ENCODE measurements around the gene MCUB. TPM values are rescaled to one million over a fixed set of nuclear protein-coding genes. Genes with fewer than 3 reads are reported as not detected.
"Not testable (repeated sequence)": the region's sequence is repeated elsewhere in the genome, so short reads cannot be mapped to it uniquely, and the experiment has no call there.

The MCUB gene
- polyA plus RNA-seq, 1 donor from 2014 or later: 3.9 TPM

DNA sequence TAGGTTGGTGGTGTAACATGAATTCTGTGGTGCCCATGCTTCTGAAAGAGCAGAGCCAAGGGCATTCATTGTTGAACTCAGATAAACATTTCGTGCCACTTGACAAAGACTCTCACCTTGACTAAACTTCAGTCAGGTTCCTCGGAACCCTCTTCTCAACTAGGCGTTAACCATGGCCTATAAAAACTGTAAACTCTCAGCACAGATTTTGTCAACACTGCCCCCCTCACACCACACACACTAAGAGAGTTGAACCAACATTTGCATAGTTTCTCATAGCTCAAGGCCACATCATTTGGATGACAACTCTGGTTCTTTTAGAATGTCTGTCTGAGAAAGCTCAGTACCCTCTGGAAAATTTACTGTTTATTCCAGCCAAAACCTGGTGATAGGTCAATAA, 115.1 kb downstream of the MCUB start:
- no peaks in the 10 kb centered on the region for H3K27me3 ChIP-seq (ENCODE audit: insufficient read depth, low read depth, low read length)
- H3K36me3 ChIP-seq (ENCODE audit: insufficient read depth, low read length): no peaks in the 10 kb centered on the region
- no peaks in the 10 kb centered on the region for H3K79me2 ChIP-seq (replicated peaks; ENCODE audit: insufficient read depth, low read length)
- H3K9ac ChIP-seq (ENCODE audit: low read length): no peak overlapping the region
- TF ChIP-seq SMC3 (conservative IDR thresholded peaks at IDR 0.05; ENCODE audit: poor library complexity): no peak
- H3K9me3 ChIP-seq (ENCODE audit: low read length): no peaks in the 10 kb centered on the region
- H4K20me1 ChIP-seq (ENCODE audit: insufficient read depth): no peaks in the 10 kb centered on the region
- H3F3A ChIP-seq (ENCODE audit: insufficient read depth, low read length, poor library complexity, severe bottlenecking): no peaks in the 10 kb centered on the region
- H3K4me2 ChIP-seq (ENCODE audit: low read length): no peak overlapping the region
- no peak overlapping the region for H3K27ac ChIP-seq (ENCODE audit: low read length)
- H3K9me2 ChIP-seq (ENCODE audit: insufficient read depth, low read length): no peaks in the 10 kb centered on the region
- no peak overlapping the region for H2AFZ ChIP-seq (ENCODE audit: low read depth, low read length)
- H3K4me3 ChIP-seq (ENCODE audit: low read length): no peak overlapping the region

DNA sequence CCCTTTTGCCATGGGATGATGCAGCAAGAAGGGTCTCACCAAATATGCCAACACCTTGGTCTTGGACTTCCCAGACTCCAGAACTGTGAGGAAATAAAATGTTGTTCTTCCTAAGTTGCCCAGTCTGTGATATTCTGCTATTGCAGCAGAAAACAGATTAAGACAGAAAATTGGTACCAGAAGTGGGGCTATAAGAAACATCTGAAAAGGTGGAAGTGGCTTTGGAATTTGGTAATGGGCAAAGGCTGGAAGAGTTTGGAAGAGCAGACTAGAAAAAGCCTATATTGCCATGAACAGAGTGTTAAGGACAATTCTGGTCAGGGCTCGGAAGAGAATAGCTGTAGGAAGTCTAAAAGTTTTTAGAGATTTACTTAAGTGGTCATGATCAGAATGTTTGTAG, 115.8 kb downstream of the MCUB start:
- Histone ChIP-seq H3K9ac (ENCODE audit: low read length) (no peak overlapping the region), H3F3A (ENCODE audit: insufficient read depth, low read length, poor library complexity, severe bottlenecking) (no peaks in the 10 kb centered on the region), H3K36me3 (ENCODE audit: insufficient read depth, low read length) (no peaks in the 10 kb centered on the region), H3K27ac (ENCODE audit: low read length) (no peak overlapping the region), H3K9me3 (ENCODE audit: low read length) (no peaks in the 10 kb centered on the region), H3K27me3 (ENCODE audit: insufficient read depth, low read depth, low read length) (no peaks in the 10 kb centered on the region), H3K4me3 (ENCODE audit: low read length) (no peak overlapping the region), H4K20me1 (ENCODE audit: insufficient read depth) (no peaks in the 10 kb centered on the region), H2AFZ (ENCODE audit: low read depth, low read length) (no peak overlapping the region), H3K79me2 (replicated peaks; ENCODE audit: insufficient read depth, low read length) (no peaks in the 10 kb centered on the region), H3K4me2 (ENCODE audit: low read length) (no peak overlapping the region), H3K9me2 (ENCODE audit: insufficient read depth, low read length) (no peaks in the 10 kb centered on the region)
- no peak for TF ChIP-seq SMC3 (conservative IDR thresholded peaks at IDR 0.05; ENCODE audit: poor library complexity)

DNA sequence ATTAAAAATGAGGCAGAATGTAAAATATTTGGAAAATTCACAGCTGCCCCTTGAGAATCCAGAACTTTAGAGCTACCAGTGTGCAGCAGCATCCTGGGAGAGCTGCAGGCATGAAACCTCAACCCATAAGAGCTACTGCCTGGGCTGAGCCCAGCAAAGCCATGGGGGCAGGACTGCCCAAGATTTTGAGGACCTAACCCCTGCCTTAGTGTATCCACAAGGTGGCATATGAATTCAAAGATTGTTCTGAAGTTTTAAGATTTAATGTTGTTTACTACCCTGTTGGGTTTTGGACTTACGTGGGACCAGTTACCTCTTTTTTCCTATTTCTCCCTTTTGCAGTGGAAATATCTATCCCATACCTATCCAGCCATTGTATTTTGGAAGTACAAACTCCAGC, 116.8 kb downstream of the MCUB start:
- Histone ChIP-seq H3K27me3 (ENCODE audit: insufficient read depth, low read depth, low read length) (no peaks in the 10 kb centered on the region), H3K36me3 (ENCODE audit: insufficient read depth, low read length) (no peaks in the 10 kb centered on the region), H4K20me1 (ENCODE audit: insufficient read depth) (no peaks in the 10 kb centered on the region), H2AFZ (ENCODE audit: low read depth, low read length) (no peak overlapping the region), H3K27ac (ENCODE audit: low read length) (no peak overlapping the region), H3K9ac (ENCODE audit: low read length) (no peak overlapping the region), H3F3A (ENCODE audit: insufficient read depth, low read length, poor library complexity, severe bottlenecking) (no peaks in the 10 kb centered on the region), H3K9me2 (ENCODE audit: insufficient read depth, low read length) (no peaks in the 10 kb centered on the region), H3K4me3 (ENCODE audit: low read length) (no peak overlapping the region), H3K9me3 (ENCODE audit: low read length) (no peaks in the 10 kb centered on the region), H3K4me2 (ENCODE audit: low read length) (no peak overlapping the region), H3K79me2 (replicated peaks; ENCODE audit: insufficient read depth, low read length) (no peaks in the 10 kb centered on the region)
- TF ChIP-seq RAD21 (conservative IDR thresholded peaks at IDR 0.05): no peak
- TF ChIP-seq EP300 (conservative IDR thresholded peaks at IDR 0.05; ENCODE audit: poor library complexity, severe bottlenecking): no peak
- no peak for TF ChIP-seq POLR2AphosphoS5 (IDR thresholded peaks at IDR 0.05)
- TF ChIP-seq SMC3 (conservative IDR thresholded peaks at IDR 0.05; ENCODE audit: poor library complexity): no peak
- TF ChIP-seq EZH2 (IDR thresholded peaks at IDR 0.05; ENCODE audit: borderline replicate concordance, insufficient read depth, low read length, poor library complexity, severe bottlenecking): no peak
- TF ChIP-seq, protein P1, sequence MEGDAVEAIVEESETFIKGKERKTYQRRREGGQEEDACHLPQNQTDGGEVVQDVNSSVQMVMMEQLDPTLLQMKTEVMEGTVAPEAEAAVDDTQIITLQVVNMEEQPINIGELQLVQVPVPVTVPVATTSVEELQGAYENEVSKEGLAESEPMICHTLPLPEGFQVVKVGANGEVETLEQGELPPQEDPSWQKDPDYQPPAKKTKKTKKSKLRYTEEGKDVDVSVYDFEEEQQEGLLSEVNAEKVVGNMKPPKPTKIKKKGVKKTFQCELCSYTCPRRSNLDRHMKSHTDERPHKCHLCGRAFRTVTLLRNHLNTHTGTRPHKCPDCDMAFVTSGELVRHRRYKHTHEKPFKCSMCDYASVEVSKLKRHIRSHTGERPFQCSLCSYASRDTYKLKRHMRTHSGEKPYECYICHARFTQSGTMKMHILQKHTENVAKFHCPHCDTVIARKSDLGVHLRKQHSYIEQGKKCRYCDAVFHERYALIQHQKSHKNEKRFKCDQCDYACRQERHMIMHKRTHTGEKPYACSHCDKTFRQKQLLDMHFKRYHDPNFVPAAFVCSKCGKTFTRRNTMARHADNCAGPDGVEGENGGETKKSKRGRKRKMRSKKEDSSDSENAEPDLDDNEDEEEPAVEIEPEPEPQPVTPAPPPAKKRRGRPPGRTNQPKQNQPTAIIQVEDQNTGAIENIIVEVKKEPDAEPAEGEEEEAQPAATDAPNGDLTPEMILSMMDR (IDR thresholded peaks at IDR 0.05; ENCODE audit: poor library complexity, severe bottlenecking): no peak
- TF ChIP-seq, protein P2, sequence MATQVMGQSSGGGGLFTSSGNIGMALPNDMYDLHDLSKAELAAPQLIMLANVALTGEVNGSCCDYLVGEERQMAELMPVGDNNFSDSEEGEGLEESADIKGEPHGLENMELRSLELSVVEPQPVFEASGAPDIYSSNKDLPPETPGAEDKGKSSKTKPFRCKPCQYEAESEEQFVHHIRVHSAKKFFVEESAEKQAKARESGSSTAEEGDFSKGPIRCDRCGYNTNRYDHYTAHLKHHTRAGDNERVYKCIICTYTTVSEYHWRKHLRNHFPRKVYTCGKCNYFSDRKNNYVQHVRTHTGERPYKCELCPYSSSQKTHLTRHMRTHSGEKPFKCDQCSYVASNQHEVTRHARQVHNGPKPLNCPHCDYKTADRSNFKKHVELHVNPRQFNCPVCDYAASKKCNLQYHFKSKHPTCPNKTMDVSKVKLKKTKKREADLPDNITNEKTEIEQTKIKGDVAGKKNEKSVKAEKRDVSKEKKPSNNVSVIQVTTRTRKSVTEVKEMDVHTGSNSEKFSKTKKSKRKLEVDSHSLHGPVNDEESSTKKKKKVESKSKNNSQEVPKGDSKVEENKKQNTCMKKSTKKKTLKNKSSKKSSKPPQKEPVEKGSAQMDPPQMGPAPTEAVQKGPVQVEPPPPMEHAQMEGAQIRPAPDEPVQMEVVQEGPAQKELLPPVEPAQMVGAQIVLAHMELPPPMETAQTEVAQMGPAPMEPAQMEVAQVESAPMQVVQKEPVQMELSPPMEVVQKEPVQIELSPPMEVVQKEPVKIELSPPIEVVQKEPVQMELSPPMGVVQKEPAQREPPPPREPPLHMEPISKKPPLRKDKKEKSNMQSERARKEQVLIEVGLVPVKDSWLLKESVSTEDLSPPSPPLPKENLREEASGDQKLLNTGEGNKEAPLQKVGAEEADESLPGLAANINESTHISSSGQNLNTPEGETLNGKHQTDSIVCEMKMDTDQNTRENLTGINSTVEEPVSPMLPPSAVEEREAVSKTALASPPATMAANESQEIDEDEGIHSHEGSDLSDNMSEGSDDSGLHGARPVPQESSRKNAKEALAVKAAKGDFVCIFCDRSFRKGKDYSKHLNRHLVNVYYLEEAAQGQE (IDR thresholded peaks at IDR 0.05; ENCODE audit: borderline replicate concordance): no peak
- TF ChIP-seq TAF1 (IDR thresholded peaks at IDR 0.05; ENCODE audit: low read depth): no peak
- no peak for TF ChIP-seq MXI1 (conservative IDR thresholded peaks at IDR 0.05; ENCODE audit: poor library complexity, severe bottlenecking)

DNA sequence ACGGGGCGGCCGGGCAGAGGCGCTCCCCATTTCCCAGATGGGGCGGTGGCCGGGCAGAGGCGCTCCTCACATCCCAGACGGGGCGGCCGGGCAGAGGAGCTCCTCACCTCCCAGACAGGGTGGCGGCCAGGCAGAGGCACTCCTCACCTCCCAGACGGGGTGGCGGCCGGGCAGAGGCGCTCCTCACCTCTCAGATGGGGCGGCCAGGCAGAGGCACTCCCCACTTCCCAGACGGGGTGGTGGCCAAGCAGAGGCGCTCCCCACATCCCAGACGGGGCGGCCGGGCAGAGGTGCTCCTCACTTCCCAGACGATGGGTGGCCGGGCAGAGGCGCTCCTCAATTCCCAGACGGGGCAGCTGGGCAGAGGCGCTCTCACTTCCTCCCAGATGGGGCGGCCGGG, 118.4 kb downstream of the MCUB start:
- H4K20me1 ChIP-seq (ENCODE audit: insufficient read depth); H3K27me3 ChIP-seq (ENCODE audit: insufficient read depth, low read depth, low read length); H3K4me3 ChIP-seq (ENCODE audit: low read length); H2AFZ ChIP-seq (ENCODE audit: low read depth, low read length); H3K36me3 ChIP-seq (ENCODE audit: insufficient read depth, low read length); H3K79me2 ChIP-seq (replicated peaks; ENCODE audit: insufficient read depth, low read length); H3K9ac ChIP-seq (ENCODE audit: low read length); H3F3A ChIP-seq (ENCODE audit: insufficient read depth, low read length, poor library complexity, severe bottlenecking); H3K9me2 ChIP-seq (ENCODE audit: insufficient read depth, low read length); H3K9me3 ChIP-seq (ENCODE audit: low read length); H3K27ac ChIP-seq (ENCODE audit: low read length); H3K4me2 ChIP-seq (ENCODE audit: low read length): not testable (repeated sequence)

DNA sequence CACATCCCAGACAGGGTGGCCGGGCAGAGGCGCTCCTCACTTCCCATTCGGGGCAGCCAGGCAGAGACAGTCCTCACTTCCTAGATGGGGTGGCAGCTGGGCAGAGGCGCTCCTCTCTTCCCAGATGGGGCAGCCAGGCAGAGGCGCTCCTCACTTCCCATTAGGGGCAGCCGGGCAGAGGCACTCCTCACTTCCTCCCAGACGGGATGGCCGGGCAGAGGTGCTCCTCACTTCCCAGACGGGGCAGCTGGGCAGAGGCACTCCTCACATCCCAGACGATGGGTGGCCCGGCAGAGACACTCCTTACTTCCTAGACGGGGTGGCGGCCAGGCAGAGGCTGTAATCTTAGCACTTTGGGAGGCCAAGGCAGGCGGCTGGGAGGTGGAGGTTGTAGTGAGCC, 118.9 kb downstream of the MCUB start:
- not testable (repeated sequence) for H3K27ac ChIP-seq (ENCODE audit: low read length); H3K27me3 ChIP-seq (ENCODE audit: insufficient read depth, low read depth, low read length); H3K9ac ChIP-seq (ENCODE audit: low read length); H3F3A ChIP-seq (ENCODE audit: insufficient read depth, low read length, poor library complexity, severe bottlenecking); H3K9me3 ChIP-seq (ENCODE audit: low read length); H3K9me2 ChIP-seq (ENCODE audit: insufficient read depth, low read length); H3K4me2 ChIP-seq (ENCODE audit: low read length); H2AFZ ChIP-seq (ENCODE audit: low read depth, low read length); H4K20me1 ChIP-seq (ENCODE audit: insufficient read depth); H3K79me2 ChIP-seq (replicated peaks; ENCODE audit: insufficient read depth, low read length); H3K4me3 ChIP-seq (ENCODE audit: low read length); H3K36me3 ChIP-seq (ENCODE audit: insufficient read depth, low read length)

Data from neural cell (in vitro differentiated cells).